NCI-H524 (cell line): ENCODE data around the gene CRYBG3.
"Not testable (repeated sequence)": the region's sequence is repeated elsewhere in the genome, so short reads cannot be mapped to it uniquely, and the experiment has no call there.

ENCODE experiments used
- DNase-seq, 2 experiments: peaks; one replicate each; lab custom pipeline; 2025; lab: John Stamatoyannopoulos, UW

The CRYBG3 gene

GRCh38 chr3:97896547-97896946 is 74.7 kb downstream of the CRYBG3 start:
- peak; percentile 31 to 50 for DNase-seq

- DNase-seq: peak in 1 of 2 experiments; percentile 18
These were observed 77.5 kb downstream of the CRYBG3 start for GRCh38 chr3:97899331-97899730.

GRCh38 chr3:97901313-97902248 is 79.8 kb downstream of the CRYBG3 start:
- no peak for DNase-seq

DNA sequence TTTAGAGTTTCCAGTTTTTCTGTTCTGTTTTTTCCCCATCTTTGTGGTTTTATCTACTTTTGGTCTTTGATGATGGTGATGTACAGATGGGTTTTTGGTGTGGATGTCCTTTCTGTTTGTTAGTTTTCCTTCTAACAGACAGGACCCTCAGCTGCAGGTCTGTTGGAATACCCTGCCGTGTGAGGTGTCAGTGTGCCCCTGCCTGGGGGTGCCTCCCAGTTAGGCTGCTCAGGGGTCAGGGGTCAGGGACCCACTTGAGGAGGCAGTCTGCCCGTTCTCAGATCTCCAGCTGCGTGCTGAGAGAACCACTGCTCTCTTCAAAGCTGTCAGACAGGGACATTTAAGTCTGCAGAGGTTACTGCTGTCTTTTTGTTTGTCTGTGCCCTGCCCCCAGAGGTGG is 88.0 kb downstream of the CRYBG3 start:
- not testable (repeated sequence) for DNase-seq

DNA sequence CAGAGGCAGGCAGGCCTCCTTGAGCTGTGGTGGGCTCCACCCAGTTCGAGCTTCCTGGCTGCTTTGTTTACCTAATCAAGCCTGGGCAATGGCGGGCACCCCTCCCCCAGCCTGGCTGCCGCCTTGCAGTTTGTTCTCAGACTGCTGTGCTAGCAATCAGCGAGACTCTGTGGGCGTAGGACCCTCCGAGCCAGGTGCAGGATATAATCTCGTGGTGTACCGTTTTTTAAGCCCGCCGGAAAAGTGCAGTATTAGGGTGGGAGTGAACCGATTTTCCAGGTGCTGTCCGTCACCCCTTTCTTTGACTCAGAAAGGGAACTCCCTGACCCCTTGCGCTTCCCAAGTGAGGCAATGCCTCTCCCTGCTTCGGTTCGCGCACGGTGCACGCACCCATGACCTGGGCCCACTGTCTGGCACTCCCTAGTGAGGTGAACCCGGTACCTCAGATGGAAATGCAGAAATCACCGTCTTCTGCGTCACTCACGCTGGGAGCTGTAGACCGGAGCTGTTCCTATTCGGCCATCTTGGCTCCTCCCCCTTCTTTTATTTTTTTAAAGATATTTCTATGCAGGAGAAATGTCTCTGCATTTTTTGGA is 88.5 kb downstream of the CRYBG3 start:
- DNase-seq: not testable (repeated sequence)

- no peak for DNase-seq
These were observed 89.1 kb downstream of the CRYBG3 start for GRCh38 chr3:97910931-97911351.

DNA sequence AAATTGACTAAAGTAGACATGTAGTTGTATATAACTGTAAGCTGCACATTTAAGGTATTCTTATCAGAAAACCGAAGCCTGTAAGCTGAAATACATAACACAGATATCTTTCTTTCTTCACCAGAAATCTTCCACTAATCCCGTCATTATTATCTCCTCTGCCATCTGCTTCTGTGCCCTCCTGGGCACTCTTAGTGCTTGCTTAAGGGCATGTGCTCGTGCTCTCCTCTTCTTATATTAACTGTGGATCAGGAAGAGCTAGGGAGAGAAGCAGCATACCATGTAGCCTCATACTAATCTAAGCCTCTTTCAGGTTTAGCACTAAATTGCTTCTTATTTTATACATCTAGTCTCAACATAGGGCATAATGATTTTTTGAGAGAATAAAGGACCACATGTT is 89.6 kb downstream of the CRYBG3 start:
- DNase-seq: no peak

DNA sequence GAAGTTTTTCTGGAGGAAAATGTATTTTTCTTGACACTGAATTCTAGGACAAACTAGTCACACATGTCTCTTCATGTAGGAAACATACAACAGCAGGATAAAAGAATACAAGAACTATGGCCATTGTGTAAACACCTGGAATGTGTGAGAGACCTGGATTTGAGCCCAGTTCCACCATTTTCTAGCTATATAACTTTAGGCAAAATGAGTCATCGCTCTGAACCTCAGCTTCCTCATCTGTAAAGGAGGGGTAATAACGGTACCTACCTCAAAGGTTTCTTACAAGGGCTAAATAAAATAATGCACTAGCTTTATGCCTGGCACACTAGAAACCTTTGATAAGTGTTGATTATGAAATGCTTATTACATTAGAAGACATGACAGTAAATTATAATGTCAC is 92.6 kb downstream of the CRYBG3 start:
- no peak for DNase-seq

DNA sequence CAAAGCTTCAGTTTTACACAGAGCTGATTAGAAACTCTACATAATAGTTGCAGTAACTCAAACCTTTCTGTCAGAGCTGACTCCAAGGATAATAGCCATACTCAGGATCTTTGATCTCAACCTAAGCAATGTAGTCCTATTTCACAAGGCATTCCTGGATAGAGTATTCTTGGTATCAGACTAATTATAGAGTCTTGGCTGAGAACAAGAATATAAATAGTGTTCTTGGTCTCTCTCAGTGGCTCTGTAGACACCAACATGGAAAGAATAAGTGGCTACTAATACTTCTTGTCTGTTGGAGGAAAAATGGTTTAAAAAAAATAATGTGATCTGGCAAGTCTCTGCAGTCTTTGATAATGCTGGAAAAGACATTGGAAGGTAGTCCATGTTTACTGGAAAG is 94.8 kb downstream of the CRYBG3 start:
- DNase-seq: no peak

DNA sequence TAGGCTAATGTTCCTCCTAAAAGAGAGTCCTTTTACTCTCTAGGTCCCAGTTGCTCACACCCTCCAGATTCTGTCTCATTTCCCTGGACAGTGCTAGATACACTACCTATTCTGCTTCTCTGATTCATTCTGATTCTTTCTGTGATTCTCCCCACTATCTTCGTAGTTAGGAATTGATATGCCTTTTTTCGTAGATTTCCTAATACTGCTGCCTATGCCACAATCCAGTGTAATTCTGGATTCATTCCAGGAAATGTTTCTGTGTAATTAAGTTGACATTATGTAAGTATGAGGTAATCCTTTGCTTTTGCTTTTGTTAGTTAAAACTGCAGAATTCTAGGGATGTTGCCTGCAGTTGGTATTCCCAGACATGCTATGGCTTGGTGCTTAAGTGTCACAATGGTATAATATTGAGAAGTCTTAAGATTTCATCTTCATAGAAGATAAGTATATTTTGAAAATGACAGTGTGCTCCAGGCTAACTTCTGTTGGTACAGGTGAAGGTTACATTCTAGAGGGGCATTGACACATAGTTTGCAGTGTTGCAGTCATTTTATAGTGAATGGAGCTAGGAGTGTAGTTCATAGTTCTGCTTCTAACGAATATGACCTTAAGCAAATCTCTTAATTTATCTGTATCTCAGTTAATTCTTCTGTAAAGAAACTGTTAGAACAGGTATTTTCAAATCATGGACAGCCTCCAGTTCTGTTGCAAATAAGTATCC is 96.2 kb downstream of the CRYBG3 start:
- no peak for DNase-seq

GRCh38 chr3:97927704-97928103 is 105.9 kb downstream of the CRYBG3 start:
- no peak for DNase-seq

- no peak for DNase-seq
These were observed 107.2 kb downstream of the CRYBG3 start for GRCh38 chr3:97928986-97929385.

DNA sequence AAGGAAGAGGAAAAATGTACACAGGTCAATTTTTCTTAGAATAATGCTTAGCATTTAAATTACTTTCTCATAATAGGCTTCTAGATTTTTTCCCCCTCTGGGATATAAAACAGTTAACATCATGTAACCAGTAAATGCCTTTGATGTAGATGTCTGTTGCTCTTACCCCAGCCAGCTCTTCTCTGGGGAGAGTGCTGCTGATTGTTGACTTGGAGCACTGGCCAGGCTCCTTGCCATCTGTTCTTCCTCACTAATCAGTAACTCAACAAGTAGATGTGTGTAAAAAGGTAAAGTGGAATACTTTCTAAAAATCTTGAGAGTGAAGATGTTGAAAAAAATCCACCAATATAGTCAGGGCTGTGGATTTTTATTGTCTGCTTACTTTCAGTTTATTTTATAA is 108.2 kb downstream of the CRYBG3 start:
- peak; percentile 55 to 81 for DNase-seq

DNA sequence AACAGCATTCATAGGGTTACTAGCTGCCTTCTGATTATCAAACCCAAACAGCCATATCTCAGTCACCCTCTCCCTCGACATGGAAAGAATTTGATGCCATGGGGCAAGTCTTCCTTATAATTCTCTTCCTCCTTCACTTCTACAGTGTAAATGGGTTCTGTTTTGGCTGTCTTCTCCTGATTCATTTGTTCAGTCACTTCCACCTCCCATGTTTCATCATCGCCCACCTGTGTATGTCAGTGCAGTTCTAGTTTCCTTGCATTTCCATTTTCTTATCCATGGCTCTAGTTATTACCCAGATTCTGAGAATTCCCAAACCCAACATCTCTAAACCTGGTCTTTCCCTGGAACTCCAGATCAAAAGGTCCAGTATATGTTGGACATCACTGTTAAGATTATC is 109.4 kb downstream of the CRYBG3 start:
- DNase-seq: no peak

DNA sequence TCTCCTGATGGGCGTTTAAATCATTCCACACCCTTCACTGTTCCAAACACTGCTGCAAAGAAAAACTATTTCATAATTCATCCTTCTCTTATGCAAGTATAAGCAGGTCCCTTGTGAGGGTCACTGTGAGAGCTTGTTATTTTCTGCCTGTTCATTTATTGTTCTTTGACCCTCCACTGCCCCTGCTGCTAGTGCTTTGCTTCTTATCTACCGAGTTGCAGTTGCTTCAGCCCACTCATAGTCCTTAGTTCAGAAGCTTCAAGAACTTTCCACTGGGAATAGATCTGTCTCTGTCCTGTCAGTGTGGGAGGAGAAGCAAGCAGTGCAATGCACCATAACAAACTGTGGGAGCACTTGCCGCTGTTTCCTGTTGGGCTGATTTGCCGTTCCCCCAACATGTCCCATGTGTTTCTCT is 110.6 kb downstream of the CRYBG3 start:
- DNase-seq: no peak

GRCh38 chr3:97934980-97935695 is 113.3 kb downstream of the CRYBG3 start:
- DNase-seq: no peak

- DNase-seq: no peak
These were observed 114.0 kb downstream of the CRYBG3 start for GRCh38 chr3:97935842-97936241.

DNA sequence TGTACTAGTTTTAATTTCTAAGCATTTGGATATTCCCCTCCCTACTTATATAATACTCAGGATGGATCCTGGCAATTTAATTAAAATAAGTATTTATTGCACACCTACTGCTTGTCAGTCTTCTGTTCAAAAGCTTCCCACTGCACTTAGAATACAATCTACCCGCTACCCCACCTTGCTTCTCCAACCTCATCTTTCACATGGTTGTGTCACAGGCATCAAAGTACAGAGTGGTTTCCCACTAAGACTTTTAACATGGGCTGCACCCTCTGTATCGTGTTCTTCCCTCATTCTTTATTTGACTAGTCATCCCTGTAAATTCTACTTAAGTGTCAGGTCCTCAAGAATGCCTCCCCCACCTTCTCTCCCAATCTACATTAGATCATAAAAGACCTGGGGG is 115.4 kb downstream of the CRYBG3 start:
- no peak for DNase-seq

- no peak for DNase-seq
These were observed 116.6 kb downstream of the CRYBG3 start for GRCh38 chr3:97938444-97938843.

GRCh38 chr3:97939401-97939800 is 117.6 kb downstream of the CRYBG3 start:
- DNase-seq: no peak

DNA sequence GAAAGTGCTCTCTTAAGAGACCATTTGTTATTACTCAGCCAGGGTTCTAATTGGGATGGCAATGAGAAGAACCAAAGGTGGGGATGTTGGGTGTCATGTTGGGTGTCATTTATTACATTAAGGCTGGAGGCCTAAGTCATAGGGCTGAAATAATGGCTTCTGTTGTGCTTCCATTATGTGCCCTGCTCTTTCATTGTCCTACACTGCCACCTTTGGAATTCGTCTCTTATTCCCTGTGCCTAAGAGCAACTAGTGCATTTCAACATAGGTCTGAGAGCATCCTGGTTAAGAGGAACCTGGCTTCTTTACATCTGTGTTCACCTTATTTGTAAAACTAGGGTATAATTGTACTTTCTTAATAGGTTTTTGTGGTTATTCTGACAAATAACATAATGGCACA is 118.2 kb downstream of the CRYBG3 start:
- peak; percentile 51 to 73 for DNase-seq
